ENCODE measurements around the gene SEC24A. TPM values are rescaled to one million over a fixed set of nuclear protein-coding genes. Genes with fewer than 3 reads are reported as not detected.
"Not testable (repeated sequence)": the region's sequence is repeated elsewhere in the genome, so short reads cannot be mapped to it uniquely, and the experiment has no call there.

SEC24A gene
- polyA plus RNA-seq, 1 of the 3 experiments (the other 2 are of a cell fraction), result 7.4 TPM

DNA sequence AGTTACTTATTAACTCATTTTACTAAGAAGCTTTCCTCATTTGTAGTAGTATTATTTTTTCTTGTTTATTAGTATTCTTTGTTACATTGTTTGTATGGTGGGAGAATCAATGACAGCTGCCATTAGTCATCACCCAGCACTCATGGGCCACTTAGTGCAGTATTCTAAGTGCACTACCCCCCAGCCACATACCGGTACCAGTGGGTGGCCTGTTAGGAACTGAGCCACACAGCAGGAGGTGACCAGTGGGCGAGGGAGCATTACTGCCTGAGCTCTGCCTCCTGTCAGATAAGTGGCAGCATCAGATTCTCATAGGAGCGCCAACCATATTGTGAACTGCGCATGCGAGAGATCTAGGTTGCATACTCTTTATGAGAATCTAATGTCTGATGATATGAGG, 65.5 kb downstream of the SEC24A start:
- H3K27ac ChIP-seq (ENCODE audit: low read depth in 2 of 2, low read length in 1 of 2), result no peak overlapping the region
- no peaks in the 10 kb centered on the region for H4K20me1 ChIP-seq (ENCODE audit: insufficient read depth)
- H3K9me3 ChIP-seq, result no peaks in the 10 kb centered on the region
- TF ChIP-seq, protein P1, sequence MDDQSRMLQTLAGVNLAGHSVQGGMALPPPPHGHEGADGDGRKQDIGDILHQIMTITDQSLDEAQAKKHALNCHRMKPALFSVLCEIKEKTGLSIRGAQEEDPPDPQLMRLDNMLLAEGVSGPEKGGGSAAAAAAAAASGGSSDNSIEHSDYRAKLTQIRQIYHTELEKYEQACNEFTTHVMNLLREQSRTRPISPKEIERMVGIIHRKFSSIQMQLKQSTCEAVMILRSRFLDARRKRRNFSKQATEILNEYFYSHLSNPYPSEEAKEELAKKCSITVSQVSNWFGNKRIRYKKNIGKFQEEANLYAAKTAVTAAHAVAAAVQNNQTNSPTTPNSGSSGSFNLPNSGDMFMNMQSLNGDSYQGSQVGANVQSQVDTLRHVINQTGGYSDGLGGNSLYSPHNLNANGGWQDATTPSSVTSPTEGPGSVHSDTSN (IDR thresholded peaks at IDR 0.05), result no peak
- TF ChIP-seq FOSL2 (IDR thresholded peaks at IDR 0.05; ENCODE audit: borderline replicate concordance, low read depth) (no peak), POLR2AphosphoS5 (IDR thresholded peaks at IDR 0.05; ENCODE audit: low read depth, low read length) (no peak), ELF1 (IDR thresholded peaks at IDR 0.05) (no peak), FOXM1 (IDR thresholded peaks at IDR 0.05; ENCODE audit: low read depth) (no peak), TEAD4 (IDR thresholded peaks at IDR 0.05; ENCODE audit: borderline replicate concordance, insufficient read depth) (no peak)
- TF ChIP-seq, protein P2, sequence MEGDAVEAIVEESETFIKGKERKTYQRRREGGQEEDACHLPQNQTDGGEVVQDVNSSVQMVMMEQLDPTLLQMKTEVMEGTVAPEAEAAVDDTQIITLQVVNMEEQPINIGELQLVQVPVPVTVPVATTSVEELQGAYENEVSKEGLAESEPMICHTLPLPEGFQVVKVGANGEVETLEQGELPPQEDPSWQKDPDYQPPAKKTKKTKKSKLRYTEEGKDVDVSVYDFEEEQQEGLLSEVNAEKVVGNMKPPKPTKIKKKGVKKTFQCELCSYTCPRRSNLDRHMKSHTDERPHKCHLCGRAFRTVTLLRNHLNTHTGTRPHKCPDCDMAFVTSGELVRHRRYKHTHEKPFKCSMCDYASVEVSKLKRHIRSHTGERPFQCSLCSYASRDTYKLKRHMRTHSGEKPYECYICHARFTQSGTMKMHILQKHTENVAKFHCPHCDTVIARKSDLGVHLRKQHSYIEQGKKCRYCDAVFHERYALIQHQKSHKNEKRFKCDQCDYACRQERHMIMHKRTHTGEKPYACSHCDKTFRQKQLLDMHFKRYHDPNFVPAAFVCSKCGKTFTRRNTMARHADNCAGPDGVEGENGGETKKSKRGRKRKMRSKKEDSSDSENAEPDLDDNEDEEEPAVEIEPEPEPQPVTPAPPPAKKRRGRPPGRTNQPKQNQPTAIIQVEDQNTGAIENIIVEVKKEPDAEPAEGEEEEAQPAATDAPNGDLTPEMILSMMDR (IDR thresholded peaks at IDR 0.05), result no peak
- TF ChIP-seq, protein P3, sequence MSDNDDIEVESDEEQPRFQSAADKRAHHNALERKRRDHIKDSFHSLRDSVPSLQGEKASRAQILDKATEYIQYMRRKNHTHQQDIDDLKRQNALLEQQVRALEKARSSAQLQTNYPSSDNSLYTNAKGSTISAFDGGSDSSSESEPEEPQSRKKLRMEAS (IDR thresholded peaks at IDR 0.05; ENCODE audit: low read depth), result no peak
- H3K9me2 ChIP-seq, result no peaks in the 10 kb centered on the region
- H3K4me1 ChIP-seq (ENCODE audit: control insufficient read depth in 1 of 2, insufficient read depth in 2 of 2, low read depth in 1 of 2, low read length in 1 of 2), result no peaks in the 10 kb centered on the region
- CTCF ChIA-PET, result interaction anchor here (1.3 kb wide), 1 partner anchor 191 kb away, joined by 3 read pairs; the partner anchor contains the start of gene PCBD2
- no peak overlapping the region for H3K4me3 ChIP-seq (ENCODE audit: low read depth in 2 of 2, low read length in 1 of 2)
- H3F3A ChIP-seq (replicated peaks; ENCODE audit: insufficient read depth), result no peaks in the 10 kb centered on the region
- H3K4me2 ChIP-seq, result no peak overlapping the region
- no peaks in the 10 kb centered on the region for H3K79me2 ChIP-seq (ENCODE audit: insufficient read depth)
- no peak for DNase-seq
- no peak overlapping the region for H3K9ac ChIP-seq
- peaks cover 27 to 72% of the 10 kb centered on the region in 2 experiments for H3K36me3 ChIP-seq (replicated peaks in 1 of 2; ENCODE audit: control insufficient read depth in 1 of 2, insufficient read depth in 2 of 2, low read length in 1 of 2)
- no peaks in the 10 kb centered on the region for H3K27me3 ChIP-seq (ENCODE audit: insufficient read depth)
- no peak overlapping the region for H2AFZ ChIP-seq (ENCODE audit: low read depth)
- POLR2A ChIA-PET, result no interaction called here
- WGBS (ENCODE audit: low lambda C conversion rate), result 91% methylated on average over 5 of the region's 5 CpGs

DNA sequence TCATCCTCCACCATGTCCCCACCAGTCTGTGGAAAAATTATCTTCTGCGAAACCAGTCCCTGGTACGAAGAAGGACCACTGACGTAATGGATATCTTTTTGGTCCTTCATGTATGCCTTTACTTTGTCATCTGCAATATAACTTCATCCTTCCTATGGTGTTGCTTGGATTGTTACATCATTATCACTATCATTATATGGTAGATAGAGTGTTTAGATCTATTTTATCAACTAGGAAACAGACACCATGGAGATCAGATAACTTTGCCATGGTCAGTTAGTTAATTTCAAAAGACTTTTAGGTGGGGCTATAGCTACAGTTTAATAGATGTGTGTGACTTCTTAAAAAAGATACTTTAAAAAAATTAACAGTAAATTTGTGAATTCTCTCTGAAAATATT, 66.0 kb downstream of the SEC24A start:
- Histone ChIP-seq H2AFZ (ENCODE audit: low read depth) (no peak overlapping the region), H3F3A (replicated peaks; ENCODE audit: insufficient read depth) (no peaks in the 10 kb centered on the region), H3K4me1 (ENCODE audit: control insufficient read depth in 1 of 2, insufficient read depth in 2 of 2, low read depth in 1 of 2, low read length in 1 of 2) (no peaks in the 10 kb centered on the region), H3K9me3 (no peaks in the 10 kb centered on the region), H3K9me2 (no peaks in the 10 kb centered on the region), H3K79me2 (ENCODE audit: insufficient read depth) (no peaks in the 10 kb centered on the region), H3K4me3 (ENCODE audit: low read depth in 2 of 2, low read length in 1 of 2) (no peak overlapping the region), H3K9ac (no peak overlapping the region), H3K4me2 (no peak overlapping the region), H3K27me3 (ENCODE audit: insufficient read depth) (no peaks in the 10 kb centered on the region), H4K20me1 (ENCODE audit: insufficient read depth) (no peaks in the 10 kb centered on the region), H3K27ac (ENCODE audit: low read depth in 2 of 2, low read length in 1 of 2) (no peak overlapping the region), H3K36me3 (replicated peaks in 1 of 2; ENCODE audit: control insufficient read depth in 1 of 2, insufficient read depth in 2 of 2, low read length in 1 of 2) (peaks cover 25 to 71% of the 10 kb centered on the region in 2 experiments)
- TF ChIP-seq, protein P1 (IDR thresholded peaks at IDR 0.05), result no peak
- TF ChIP-seq EP300 (IDR thresholded peaks at IDR 0.05; ENCODE audit: borderline replicate concordance in 1 of 2, low read depth in 1 of 2, low read length in 1 of 2) (no peak), TCF12 (IDR thresholded peaks at IDR 0.05) (no peak), SMC3 (IDR thresholded peaks at IDR 0.05; ENCODE audit: low read depth, low read length) (no peak), POLR2AphosphoS5 (IDR thresholded peaks at IDR 0.05; ENCODE audit: low read depth, low read length) (no peak), YY1 (IDR thresholded peaks at IDR 0.05; ENCODE audit: low read depth) (no peak), SIN3A (IDR thresholded peaks at IDR 0.05; ENCODE audit: borderline replicate concordance, low read depth, low read length) (no peak), JUND (IDR thresholded peaks at IDR 0.05) (no peak), NFIC (IDR thresholded peaks at IDR 0.05; ENCODE audit: borderline replicate concordance) (no peak), ELF1 (IDR thresholded peaks at IDR 0.05) (no peak)
- TF ChIP-seq, protein P3 (IDR thresholded peaks at IDR 0.05; ENCODE audit: low read depth), result no peak
- no peak for DNase-seq
- CTCF ChIA-PET, result interaction anchor here (1.3 kb wide), 1 partner anchor 190 kb away, joined by 3 read pairs; the partner anchor contains the start of gene PCBD2
- 98% methylated on average over 3 of the region's 3 CpGs for WGBS (ENCODE audit: low lambda C conversion rate)
- POLR2A ChIA-PET, result no interaction called here

DNA sequence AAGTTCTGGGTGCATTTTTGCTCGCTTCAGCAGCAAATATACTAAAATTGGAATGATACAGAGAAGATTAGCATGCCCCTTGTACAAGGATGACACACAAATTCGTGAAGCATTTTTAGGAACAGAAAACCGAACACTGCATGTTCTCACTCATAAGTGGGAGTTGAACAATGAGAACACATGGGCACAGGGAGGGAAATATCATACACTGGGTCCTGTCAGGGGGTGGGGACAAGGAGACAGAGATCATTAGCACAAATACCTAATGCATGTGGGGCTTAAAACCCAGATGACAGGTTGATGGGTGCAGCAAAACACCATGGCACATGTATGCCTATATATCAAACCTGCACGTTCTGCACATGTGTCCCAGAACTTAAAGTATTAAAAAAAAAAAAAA, 66.9 kb downstream of the SEC24A start:
- DNase-seq; H3K4me2 ChIP-seq; H3K79me2 ChIP-seq (ENCODE audit: insufficient read depth); CTCF ChIA-PET; H3K27me3 ChIP-seq (ENCODE audit: insufficient read depth); H3K4me1 ChIP-seq (ENCODE audit: control insufficient read depth in 1 of 2, insufficient read depth in 2 of 2, low read depth in 1 of 2, low read length in 1 of 2); H3K4me3 ChIP-seq (ENCODE audit: low read depth in 2 of 2, low read length in 1 of 2); H3K27ac ChIP-seq (ENCODE audit: low read depth in 2 of 2, low read length in 1 of 2); H2AFZ ChIP-seq (ENCODE audit: low read depth); H4K20me1 ChIP-seq (ENCODE audit: insufficient read depth); H3K9me3 ChIP-seq; H3F3A ChIP-seq (replicated peaks; ENCODE audit: insufficient read depth); POLR2A ChIA-PET; H3K9me2 ChIP-seq; H3K9ac ChIP-seq: not testable (repeated sequence)
- WGBS (ENCODE audit: low lambda C conversion rate), result 94% methylated on average over 4 of the region's 4 CpGs
- peaks cover 24 to 70% of the 10 kb centered on the region in 2 experiments for H3K36me3 ChIP-seq (replicated peaks in 1 of 2; ENCODE audit: control insufficient read depth in 1 of 2, insufficient read depth in 2 of 2, low read length in 1 of 2)
